ENCODE measurements around the gene OCIAD2. TPM values are rescaled to one million over a fixed set of nuclear protein-coding genes. Genes with fewer than 3 reads are reported as not detected.
"Not testable (repeated sequence)": the region's sequence is repeated elsewhere in the genome, so short reads cannot be mapped to it uniquely, and the experiment has no call there.

OCIAD2 gene
- total RNA-seq, 2 donors from 2014 or later, result 3.0 to 7.3 TPM

DNA sequence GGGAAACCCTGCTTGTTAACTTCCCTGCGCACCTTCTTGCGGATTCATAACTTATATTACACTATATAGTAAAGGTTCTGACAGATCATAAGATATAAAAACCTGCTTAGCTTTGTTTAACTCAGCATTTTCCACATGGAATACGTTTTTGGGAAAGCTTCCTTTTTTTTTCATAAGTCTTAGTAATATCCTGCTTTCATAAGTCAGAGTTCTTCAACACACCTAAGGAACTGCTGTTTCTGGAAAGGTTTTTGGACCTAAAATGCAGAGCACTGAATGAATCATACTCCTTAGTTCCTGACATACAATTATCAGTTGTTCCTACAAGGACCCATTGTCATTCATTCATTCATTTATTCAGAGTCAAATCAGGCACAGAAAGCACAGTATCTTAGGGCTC, 32.3 kb upstream of the OCIAD2 start:
- Histone ChIP-seq H3K4me1 (no peaks in the 10 kb centered on the region), H3K4me3 (no peak overlapping the region), H3K36me3 (replicated peaks in 1 of 2; ENCODE audit: insufficient read depth in 1 of 2, low read depth in 2 of 2) (no peaks in the 10 kb centered on the region), H3K27me3 (no peaks in the 10 kb centered on the region), H3K27ac (no peak overlapping the region), H3K9me3 (no peaks in the 10 kb centered on the region)
- DNase-seq (no peak), ATAC-seq (no peak)
- WGBS, 2 donors, result 75 to 79% methylated on average over 3 of the region's 3 CpGs
- intact Hi-C loops (cut with DNase I), result no loop called here
- TF ChIP-seq POLR2A (IDR thresholded peaks at IDR 0.05), result no peak
- TF ChIP-seq, protein P1, sequence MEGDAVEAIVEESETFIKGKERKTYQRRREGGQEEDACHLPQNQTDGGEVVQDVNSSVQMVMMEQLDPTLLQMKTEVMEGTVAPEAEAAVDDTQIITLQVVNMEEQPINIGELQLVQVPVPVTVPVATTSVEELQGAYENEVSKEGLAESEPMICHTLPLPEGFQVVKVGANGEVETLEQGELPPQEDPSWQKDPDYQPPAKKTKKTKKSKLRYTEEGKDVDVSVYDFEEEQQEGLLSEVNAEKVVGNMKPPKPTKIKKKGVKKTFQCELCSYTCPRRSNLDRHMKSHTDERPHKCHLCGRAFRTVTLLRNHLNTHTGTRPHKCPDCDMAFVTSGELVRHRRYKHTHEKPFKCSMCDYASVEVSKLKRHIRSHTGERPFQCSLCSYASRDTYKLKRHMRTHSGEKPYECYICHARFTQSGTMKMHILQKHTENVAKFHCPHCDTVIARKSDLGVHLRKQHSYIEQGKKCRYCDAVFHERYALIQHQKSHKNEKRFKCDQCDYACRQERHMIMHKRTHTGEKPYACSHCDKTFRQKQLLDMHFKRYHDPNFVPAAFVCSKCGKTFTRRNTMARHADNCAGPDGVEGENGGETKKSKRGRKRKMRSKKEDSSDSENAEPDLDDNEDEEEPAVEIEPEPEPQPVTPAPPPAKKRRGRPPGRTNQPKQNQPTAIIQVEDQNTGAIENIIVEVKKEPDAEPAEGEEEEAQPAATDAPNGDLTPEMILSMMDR (IDR thresholded peaks at IDR 0.05), result no peak

DNA sequence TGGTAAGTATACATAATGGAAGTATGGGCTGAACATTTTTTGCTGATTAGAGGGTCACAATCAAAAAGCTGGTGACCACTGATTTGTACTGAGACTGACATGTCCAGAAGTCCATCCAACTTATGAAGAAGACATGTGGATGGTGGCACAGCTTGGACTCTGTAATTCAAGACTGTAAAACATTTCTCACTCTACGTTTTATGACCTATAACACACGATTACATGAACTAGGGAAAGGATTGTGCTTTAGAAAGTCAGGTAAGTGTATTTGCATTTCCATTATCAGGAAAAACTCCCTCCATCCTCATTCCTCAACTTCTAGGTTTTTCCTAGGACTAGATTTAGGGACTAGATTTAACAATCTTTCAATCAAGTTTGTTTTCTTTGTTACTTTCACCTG, 30.5 kb upstream of the OCIAD2 start:
- ATAC-seq, result no peak
- WGBS, 2 donors, result 77 to 84% methylated on average over 2 of the region's 2 CpGs
- intact Hi-C loops (cut with DNase I), result no loop called here

GRCh38 chr4:48931459-48931858, 24.9 kb upstream of the OCIAD2 start:
- Histone ChIP-seq H3K36me3 (replicated peaks in 1 of 2; ENCODE audit: insufficient read depth in 1 of 2, low read depth in 2 of 2) (no peaks in the 10 kb centered on the region), H3K27ac (no peak overlapping the region), H3K4me3 (no peak overlapping the region), H3K4me1 (no peaks in the 10 kb centered on the region), H3K9me3 (no peaks in the 10 kb centered on the region), H3K27me3 (no peaks in the 10 kb centered on the region)
- WGBS, 2 donors, result 94% methylated on average over 2 of the region's 2 CpGs
- ATAC-seq (no peak), DNase-seq (no peak)
- TF ChIP-seq, protein P1 (IDR thresholded peaks at IDR 0.05), result no peak
- no peak for TF ChIP-seq POLR2A (IDR thresholded peaks at IDR 0.05)
- intact Hi-C loops (cut with DNase I), result no loop called here

More for the DNA sequence above, 30.5 kb upstream of the OCIAD2 start:
- Histone ChIP-seq H3K4me1 (no peaks in the 10 kb centered on the region), H3K36me3 (replicated peaks in 1 of 2; ENCODE audit: insufficient read depth in 1 of 2, low read depth in 2 of 2) (no peaks in the 10 kb centered on the region), H3K27ac (no peak overlapping the region), H3K4me3 (no peak overlapping the region), H3K27me3 (no peaks in the 10 kb centered on the region), H3K9me3 (no peaks in the 10 kb centered on the region)
- TF ChIP-seq, protein P1 (IDR thresholded peaks at IDR 0.05), result no peak
- no peak for TF ChIP-seq POLR2A (IDR thresholded peaks at IDR 0.05)
- DNase-seq, result no peak

GRCh38 chr4:48930654-48931053, 24.1 kb upstream of the OCIAD2 start:
- intact Hi-C loops (cut with DNase I), result no loop called here
- Histone ChIP-seq H3K27me3 (no peaks in the 10 kb centered on the region), H3K36me3 (replicated peaks in 1 of 2; ENCODE audit: insufficient read depth in 1 of 2, low read depth in 2 of 2) (no peaks in the 10 kb centered on the region), H3K4me3 (no peak overlapping the region), H3K4me1 (no peaks in the 10 kb centered on the region), H3K9me3 (no peaks in the 10 kb centered on the region), H3K27ac (no peak overlapping the region)
- no peak for ATAC-seq
- DNase-seq, result no peak
- 81 to 88% methylated on average over 4 of the region's 4 CpGs for WGBS, 2 donors
- TF ChIP-seq POLR2A (IDR thresholded peaks at IDR 0.05), result no peak
- TF ChIP-seq, protein P1 (IDR thresholded peaks at IDR 0.05), result no peak

GRCh38 chr4:48924416-48924815, 17.8 kb upstream of the OCIAD2 start:
- Histone ChIP-seq H3K27me3 (no peaks in the 10 kb centered on the region), H3K4me1 (no peaks in the 10 kb centered on the region), H3K9me3 (no peaks in the 10 kb centered on the region), H3K27ac (no peak overlapping the region), H3K4me3 (no peak overlapping the region), H3K36me3 (replicated peaks in 1 of 2; ENCODE audit: insufficient read depth in 1 of 2, low read depth in 2 of 2) (no peaks in the 10 kb centered on the region)
- TF ChIP-seq, protein P1 (IDR thresholded peaks at IDR 0.05), result no peak
- no peak for TF ChIP-seq POLR2A (IDR thresholded peaks at IDR 0.05)
- intact Hi-C loops (cut with DNase I), result no loop called here
- DNase-seq (no peak), ATAC-seq (no peak)
- 82 to 87% methylated on average over 4 of the region's 4 CpGs for WGBS, 2 donors

- H3K27me3 ChIP-seq; H3K36me3 ChIP-seq (replicated peaks in 1 of 2; ENCODE audit: insufficient read depth in 1 of 2, low read depth in 2 of 2); H3K4me3 ChIP-seq; H3K4me1 ChIP-seq; H3K27ac ChIP-seq; ATAC-seq; intact Hi-C loops (cut with DNase I); DNase-seq; H3K9me3 ChIP-seq: not testable (repeated sequence)
- 72 to 77% methylated on average over 4 to 7 of the region's 7 CpGs for WGBS, 2 donors
Observed at GRCh38 chr4:48923065-48923464, 16.5 kb upstream of the OCIAD2 start.
